Activated CD8-positive, alpha-beta memory T cell treated with anti-CD3 and anti-CD28 coated beads, Interleukin-2, amount 50 U/mL, for 4 hours (primary cell): ENCODE results near the gene PODXL2.
"Not testable (repeated sequence)": the region's sequence is repeated elsewhere in the genome, so short reads cannot be mapped to it uniquely, and the experiment has no call there.

ENCODE experiments used
- DNase-seq: peaks from one replicate; pipeline ENCODE4 v3.0.0-alpha.2; 2020

The PODXL2 gene

GRCh38 chr3:127628788-127629466, at the start of gene PODXL2:
Gene PODXL2, plus strand, starts transcription at chr3:127629185. Its CDS starts 35 bp downstream, at chr3:127629220.
- peak; percentile 40 for DNase-seq

- DNase-seq, result no peak
These were observed 48.5 kb upstream of the PODXL2 start for GRCh38 chr3:127580327-127581060.

GRCh38 chr3:127584734-127585133, 44.3 kb upstream of the PODXL2 start:
- no peak for DNase-seq

- DNase-seq, result no peak
These were observed 43.7 kb upstream of the PODXL2 start for GRCh38 chr3:127585163-127585812.

- DNase-seq, result no peak
These were observed 43.1 kb upstream of the PODXL2 start for GRCh38 chr3:127585813-127586413.

GRCh38 chr3:127587876-127588275, 41.1 kb upstream of the PODXL2 start:
- DNase-seq, result no peak

GRCh38 chr3:127588806-127589577, 40.0 kb upstream of the PODXL2 start:
- no peak for DNase-seq

GRCh38 chr3:127589600-127590281, 39.2 kb upstream of the PODXL2 start:
- DNase-seq, result no peak

- peak; percentile 38 for DNase-seq
These were observed 38.7 kb upstream of the PODXL2 start for GRCh38 chr3:127590282-127590592.

GRCh38 chr3:127590593-127591465, 38.2 kb upstream of the PODXL2 start, which contains the start of gene TPRA1:
Gene TPRA1, minus strand, starts transcription at chr3:127590733. Its CDS starts 10,587 bp downstream, at chr3:127580146.
- peak; percentile 77 for DNase-seq

GRCh38 chr3:127593178-127593577, 35.8 kb upstream of the PODXL2 start:
- no peak for DNase-seq

- DNase-seq, result no peak
These were observed 33.7 kb upstream of the PODXL2 start for GRCh38 chr3:127595303-127595702.

- DNase-seq, result no peak
These were observed 31.8 kb upstream of the PODXL2 start for GRCh38 chr3:127597020-127597771.

- DNase-seq, result no peak
These were observed 30.0 kb upstream of the PODXL2 start for GRCh38 chr3:127598841-127599570.

- no peak for DNase-seq
These were observed 28.1 kb upstream of the PODXL2 start for GRCh38 chr3:127600749-127601456.

GRCh38 chr3:127604035-127604434, 24.9 kb upstream of the PODXL2 start:
- no peak for DNase-seq

- no peak for DNase-seq
These were observed 24.3 kb upstream of the PODXL2 start for GRCh38 chr3:127604546-127605165.

- DNase-seq, result not testable (repeated sequence)
These were observed 23.4 kb upstream of the PODXL2 start for GRCh38 chr3:127605547-127605946.
